MM.1S (cell line): ENCODE measurements around the gene ALG14.

ENCODE experiments used
- DNase-seq: peaks from one replicate; pipeline ENCODE4 v3.0.0-alpha.2; 2015
- H2AFZ ChIP-seq: fragments of 300-600 bp; sonication (generic); 2 replicates; pipeline ENCODE4 v1.6.0; 2016; ENCODE audit warnings: antibody characterized with exemption, low read length
- H3F3A ChIP-seq: fragments of 300-600 bp; sonication (generic); 2 replicates; pipeline ENCODE4 v1.6.1; 2016; ENCODE audit warnings: mild to moderate bottlenecking, antibody characterized with exemption, low read length, moderate library complexity, mixed read lengths; ENCODE audit not compliant: insufficient read depth
- H3K27ac ChIP-seq: fragments of 300-600 bp; sonication (generic); 2 replicates; pipeline ENCODE4 v1.5.1; 2016; ENCODE audit warnings: mild to moderate bottlenecking, low read length
- H3K27me3 ChIP-seq: fragments of 300-600 bp; sonication (generic); replicated peaks from 2 replicates; pipeline ENCODE4 v1.6.0; 2016; ENCODE audit warnings: low read length; ENCODE audit not compliant: insufficient read depth
- H3K36me3 ChIP-seq: fragments of 300-600 bp; sonication (generic); replicated peaks from 2 replicates; pipeline ENCODE4 v1.6.1; 2016; ENCODE audit warnings: mild to moderate bottlenecking, low read length, mixed read lengths; ENCODE audit not compliant: insufficient read depth
- H3K4me1 ChIP-seq: fragments of 300-600 bp; sonication (generic); 2 replicates; pipeline ENCODE4 v1.6.1; 2016; ENCODE audit warnings: low read length, mixed read lengths
- H3K4me2 ChIP-seq: fragments of 300-600 bp; sonication (generic); 2 replicates; pipeline ENCODE4 v1.6.0; 2016; ENCODE audit warnings: low read depth, low read length
- H3K4me3 ChIP-seq: fragments of 300-600 bp; sonication (generic); 2 replicates; pipeline ENCODE4 v1.5.1; 2016; ENCODE audit warnings: low read length, mixed read lengths
- H3K79me2 ChIP-seq: fragments of 300-600 bp; sonication (generic); 2 replicates; pipeline ENCODE4 v1.6.1; 2016; ENCODE audit warnings: mixed run types, low read length, mixed read lengths
- H3K9ac ChIP-seq: fragments of 300-600 bp; sonication (generic); 2 replicates; pipeline ENCODE4 v1.6.1; 2016; ENCODE audit warnings: low read length, mixed read lengths
- H3K9me2 ChIP-seq: fragments of 300-600 bp; sonication (generic); replicated peaks from 2 replicates; pipeline ENCODE4 v1.6.1; 2016; ENCODE audit warnings: mild to moderate bottlenecking, low read length, mixed read lengths; ENCODE audit not compliant: insufficient read depth
- H3K9me3 ChIP-seq: fragments of 300-600 bp; sonication (generic); replicated peaks from 2 replicates; pipeline ENCODE4 v1.6.1; 2016; ENCODE audit warnings: mild to moderate bottlenecking, low read length, mixed read lengths; ENCODE audit not compliant: insufficient read depth
- H4K20me1 ChIP-seq: fragments of 300-600 bp; sonication (generic); 2 replicates; pipeline ENCODE4 v1.6.1; 2016; ENCODE audit warnings: mild to moderate bottlenecking, low read length, moderate library complexity, mixed read lengths; ENCODE audit not compliant: insufficient read depth
- EZH2 ChIP-seq: fragments of 300-600 bp; sonication (generic); optimal IDR thresholded peaks from 2 replicates; pipeline ENCODE3; 2017; ENCODE audit warnings: low read depth, mild to moderate bottlenecking, antibody characterized with exemption, low read length, mixed read lengths
- EZH2phosphoT487 ChIP-seq: fragments of 300-600 bp; sonication (generic); IDR thresholded peaks from 2 replicates; pipeline ENCODE4 v1.6.1; 2018; ENCODE audit warnings: antibody characterized with exemption, low read length
- TF ChIP-seq, protein P1 (sequence below): fragments of 300-600 bp; sonication (generic); IDR thresholded peaks from 2 replicates; pipeline ENCODE4 v1.5.1; 2016; ENCODE audit warnings: antibody characterized with exemption, low read length, mixed read lengths

The ALG14 gene

DNA sequence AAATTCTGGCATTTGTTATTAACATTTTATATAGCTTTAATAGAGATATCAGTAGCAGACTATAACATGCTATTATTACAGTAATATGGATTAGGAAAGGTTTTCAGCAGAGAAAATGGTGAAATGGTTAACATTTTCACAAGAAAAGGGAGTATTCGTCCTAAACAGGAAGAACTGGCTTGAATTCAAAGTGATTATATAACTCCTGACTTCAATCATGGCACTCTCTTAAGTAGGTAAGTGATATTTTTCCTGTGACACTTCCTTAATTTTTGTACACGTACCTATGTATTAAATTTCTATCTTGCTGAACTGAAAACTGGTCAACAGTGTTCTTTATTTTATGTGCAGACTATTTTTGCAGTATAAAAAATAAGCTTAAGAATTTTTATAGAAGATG lies 77.9 kb downstream of the ALG14 start:
- Histone ChIP-seq H3K9me2 (no peaks in the 10 kb centered on the region), H3K9me3 (no peaks in the 10 kb centered on the region), H3K27me3 (no peaks in the 10 kb centered on the region), H3K4me3 (no peak overlapping the region), H3F3A (no peaks in the 10 kb centered on the region), H3K4me2 (no peak overlapping the region), H3K79me2 (no peaks in the 10 kb centered on the region), H2AFZ (no peak overlapping the region), H3K36me3 (no peaks in the 10 kb centered on the region), H3K9ac (no peak overlapping the region), H4K20me1 (no peaks in the 10 kb centered on the region), H3K4me1 (no peaks in the 10 kb centered on the region), H3K27ac (no peak overlapping the region)
- DNase-seq: no peak
- TF ChIP-seq, protein P1, sequence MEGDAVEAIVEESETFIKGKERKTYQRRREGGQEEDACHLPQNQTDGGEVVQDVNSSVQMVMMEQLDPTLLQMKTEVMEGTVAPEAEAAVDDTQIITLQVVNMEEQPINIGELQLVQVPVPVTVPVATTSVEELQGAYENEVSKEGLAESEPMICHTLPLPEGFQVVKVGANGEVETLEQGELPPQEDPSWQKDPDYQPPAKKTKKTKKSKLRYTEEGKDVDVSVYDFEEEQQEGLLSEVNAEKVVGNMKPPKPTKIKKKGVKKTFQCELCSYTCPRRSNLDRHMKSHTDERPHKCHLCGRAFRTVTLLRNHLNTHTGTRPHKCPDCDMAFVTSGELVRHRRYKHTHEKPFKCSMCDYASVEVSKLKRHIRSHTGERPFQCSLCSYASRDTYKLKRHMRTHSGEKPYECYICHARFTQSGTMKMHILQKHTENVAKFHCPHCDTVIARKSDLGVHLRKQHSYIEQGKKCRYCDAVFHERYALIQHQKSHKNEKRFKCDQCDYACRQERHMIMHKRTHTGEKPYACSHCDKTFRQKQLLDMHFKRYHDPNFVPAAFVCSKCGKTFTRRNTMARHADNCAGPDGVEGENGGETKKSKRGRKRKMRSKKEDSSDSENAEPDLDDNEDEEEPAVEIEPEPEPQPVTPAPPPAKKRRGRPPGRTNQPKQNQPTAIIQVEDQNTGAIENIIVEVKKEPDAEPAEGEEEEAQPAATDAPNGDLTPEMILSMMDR: no peak
- TF ChIP-seq EZH2phosphoT487 (no peak), EZH2 (no peak)

GRCh38 chr1:94993931-94994645 lies 78.7 kb downstream of the ALG14 start:
- Histone ChIP-seq H3K27ac (no peak overlapping the region), H3K9me2 (no peaks in the 10 kb centered on the region), H4K20me1 (no peaks in the 10 kb centered on the region)

GRCh38 chr1:94992863-94993563 lies 79.7 kb downstream of the ALG14 start:
- Histone ChIP-seq H3K36me3 (no peaks in the 10 kb centered on the region), H3F3A (no peaks in the 10 kb centered on the region), H3K4me1 (no peaks in the 10 kb centered on the region), H3K79me2 (no peaks in the 10 kb centered on the region), H3K27me3 (no peaks in the 10 kb centered on the region), H3K9me3 (no peaks in the 10 kb centered on the region), H3K9me2 (no peaks in the 10 kb centered on the region), H3K4me3 (no peak overlapping the region), H3K4me2 (no peak overlapping the region), H3K27ac (no peak overlapping the region), H4K20me1 (no peaks in the 10 kb centered on the region), H3K9ac (no peak overlapping the region), H2AFZ (no peak overlapping the region)
- TF ChIP-seq EZH2phosphoT487 (no peak), EZH2 (no peak)
- TF ChIP-seq, protein P1: no peak
- DNase-seq: no peak

More at GRCh38 chr1:94993931-94994645, 78.7 kb downstream of the ALG14 start:
- H3K79me2 ChIP-seq: no peaks in the 10 kb centered on the region
- no peaks in the 10 kb centered on the region for H3F3A ChIP-seq
- H2AFZ ChIP-seq: no peak overlapping the region
- DNase-seq: no peak
- H3K27me3 ChIP-seq: no peaks in the 10 kb centered on the region
- no peak overlapping the region for H3K9ac ChIP-seq
- H3K9me3 ChIP-seq: no peaks in the 10 kb centered on the region
- no peaks in the 10 kb centered on the region for H3K36me3 ChIP-seq
- TF ChIP-seq, protein P1: no peak
- TF ChIP-seq EZH2phosphoT487 (no peak), EZH2 (no peak)
- H3K4me2 ChIP-seq: no peak overlapping the region
- no peaks in the 10 kb centered on the region for H3K4me1 ChIP-seq
- no peak overlapping the region for H3K4me3 ChIP-seq
